GM08714 (cell line): Measurements from ENCODE around the gene SLC18A3.

Source experiments
- H3K4me3 ChIP-seq: fragments of 200-500 bp; sonication (Bioruptor generic); 2 replicates; pipeline ENCODE4 v1.5.1; 2014; ENCODE audit warnings: mild to moderate bottlenecking, low read length, inconsistent platforms
- ZNF274 ChIP-seq: IDR thresholded peaks from 2 replicates; pipeline ENCODE4 v1.6.1; 2012; ENCODE audit warnings: mild to moderate bottlenecking, low read depth, low read length

The SLC18A3 gene

DNA sequence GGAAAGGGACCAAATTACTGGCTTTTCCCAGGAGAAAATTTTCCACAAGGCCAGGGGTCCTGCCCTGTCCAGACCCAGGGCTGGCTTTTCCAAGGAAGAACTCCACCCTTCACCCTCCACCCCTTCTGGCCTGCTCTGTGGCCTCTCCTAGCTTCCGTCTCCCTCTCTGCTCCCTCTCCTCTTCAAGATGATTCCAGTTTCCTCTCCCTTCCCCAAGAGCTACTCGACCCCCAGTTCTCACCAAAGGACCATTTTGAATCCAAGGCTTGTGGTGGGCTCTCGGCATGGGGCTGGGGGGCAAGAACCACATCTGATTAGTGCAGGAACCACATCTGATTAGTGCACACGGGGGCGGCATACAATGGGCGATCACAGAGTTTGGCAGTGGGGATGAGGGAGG lies 11.5 kb downstream of the SLC18A3 start:
- no peak for TF ChIP-seq ZNF274
- H3K4me3 ChIP-seq: no peak overlapping the region

DNA sequence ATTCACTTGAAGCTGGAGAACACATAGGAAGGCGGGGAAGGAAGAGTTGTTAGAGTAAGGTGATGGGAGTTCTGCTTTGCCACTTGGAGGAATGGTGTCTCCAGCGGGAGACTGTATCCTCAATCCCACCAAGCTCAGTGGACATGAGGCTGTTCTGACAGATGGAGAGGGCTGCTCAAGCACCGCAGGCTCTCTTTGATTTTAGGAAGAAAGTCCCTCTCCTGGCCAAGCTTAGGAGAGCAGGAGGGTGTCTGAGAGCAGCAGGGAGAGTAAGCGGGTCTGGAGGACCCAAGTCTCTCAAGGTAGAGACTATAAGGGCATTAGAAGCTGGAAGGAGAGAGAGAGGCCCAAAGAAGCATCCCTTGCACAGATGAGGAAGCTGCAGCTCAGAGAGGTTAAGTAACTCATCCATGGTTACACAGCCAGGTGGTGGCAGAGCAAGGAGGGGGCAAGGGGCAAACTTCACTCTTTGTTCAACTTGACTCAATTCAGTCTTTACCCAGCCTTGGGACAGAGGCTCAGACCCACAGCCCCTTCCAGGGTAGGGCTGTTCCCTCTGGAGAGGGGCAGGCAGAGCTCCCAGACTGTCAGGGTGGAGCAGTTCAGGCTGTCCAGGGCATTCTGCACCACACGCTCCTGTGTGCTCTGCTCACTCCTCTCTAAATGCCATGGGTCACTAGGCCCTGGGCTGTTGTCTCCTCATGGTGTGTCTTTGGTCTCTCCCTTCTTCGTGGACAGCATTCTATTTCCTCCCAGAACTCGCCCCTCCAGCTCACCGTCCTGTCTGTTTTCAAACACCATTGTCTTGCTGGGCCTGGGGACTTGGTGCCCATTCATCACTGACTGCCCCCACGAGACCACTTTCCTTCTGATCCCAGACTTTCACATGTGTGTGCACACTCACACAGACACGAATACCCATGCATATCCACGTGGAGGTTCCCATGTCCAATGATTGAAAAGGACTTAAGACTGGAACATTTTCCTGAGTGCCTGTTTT lies 12.6 kb downstream of the SLC18A3 start:
- TF ChIP-seq ZNF274: no peak

DNA sequence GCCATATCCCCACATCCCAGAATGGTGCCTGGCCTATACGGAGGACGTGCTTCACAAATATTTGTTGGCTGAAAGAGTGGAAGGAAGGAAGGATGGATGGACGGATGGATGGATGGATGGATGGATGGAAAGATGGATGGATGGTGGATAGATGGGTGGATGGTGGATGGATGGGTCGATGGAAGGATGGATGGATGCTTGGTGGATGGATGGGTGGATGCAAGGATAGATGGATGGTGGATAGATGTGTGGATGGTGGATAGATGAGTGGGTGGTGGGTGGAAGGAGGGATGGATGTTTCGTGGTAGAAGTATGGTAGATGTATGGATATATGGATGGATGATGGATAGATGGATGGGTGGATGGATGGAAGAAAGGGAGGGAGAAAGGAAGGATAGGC lies 14.5 kb downstream of the SLC18A3 start:
- TF ChIP-seq ZNF274: no peak
- no peak overlapping the region for H3K4me3 ChIP-seq

More for the DNA sequence above, 12.6 kb downstream of the SLC18A3 start:
- no peak overlapping the region for H3K4me3 ChIP-seq

- no peak overlapping the region for H3K4me3 ChIP-seq
- TF ChIP-seq ZNF274: no peak
Observed at GRCh38 chr10:49625411-49625810, 15.3 kb downstream of the SLC18A3 start.

DNA sequence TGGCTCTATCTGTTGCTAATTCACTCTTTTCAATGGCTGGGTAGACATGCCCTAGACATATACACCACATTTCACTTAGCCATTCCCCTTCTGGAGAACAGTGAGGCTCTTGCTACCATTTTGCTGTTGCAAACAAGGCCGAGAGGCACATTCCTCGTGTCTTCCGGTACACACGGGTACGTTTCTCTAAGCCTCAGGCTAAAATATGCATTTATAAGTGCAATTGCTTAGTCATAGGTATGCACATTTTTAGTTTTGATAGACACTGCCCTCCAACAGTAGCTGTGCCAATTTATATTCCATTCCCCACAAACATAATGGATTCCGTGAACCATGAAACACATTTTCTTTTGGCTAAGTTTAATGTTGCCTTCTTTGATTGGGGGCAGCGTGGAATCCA lies 16.9 kb downstream of the SLC18A3 start:
- TF ChIP-seq ZNF274: no peak
- H3K4me3 ChIP-seq: no peak overlapping the region

DNA sequence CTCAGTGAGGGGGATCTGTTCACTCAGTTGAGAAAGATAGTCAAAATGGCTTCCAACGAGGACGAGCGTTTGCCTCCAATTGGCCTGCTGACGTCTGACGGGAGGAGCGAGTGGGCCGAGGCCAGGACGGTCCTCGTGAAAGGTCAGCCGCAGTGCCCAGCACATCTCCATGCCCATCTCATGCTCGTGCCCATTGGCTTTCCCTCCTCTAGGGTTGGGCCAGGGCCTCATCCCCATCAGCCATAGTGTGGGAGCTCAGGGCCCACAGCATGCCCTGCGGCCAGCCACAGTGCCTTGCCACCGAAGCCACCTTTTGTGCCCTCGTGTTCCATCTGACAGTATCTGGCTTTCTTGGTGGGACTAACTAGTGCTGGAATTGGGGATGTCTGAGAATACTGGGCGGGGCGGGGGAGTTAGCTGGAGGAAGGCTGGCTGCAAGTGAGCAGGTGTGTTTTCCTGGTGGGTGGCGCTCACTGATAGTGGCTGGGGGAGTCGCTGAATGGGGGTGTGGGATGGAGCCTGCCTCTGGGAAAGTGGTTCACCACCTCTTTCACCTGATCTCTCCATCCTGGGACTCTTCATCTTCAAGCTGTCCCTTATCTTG lies 17.6 kb downstream of the SLC18A3 start:
- TF ChIP-seq ZNF274: no peak
- no peak overlapping the region for H3K4me3 ChIP-seq

DNA sequence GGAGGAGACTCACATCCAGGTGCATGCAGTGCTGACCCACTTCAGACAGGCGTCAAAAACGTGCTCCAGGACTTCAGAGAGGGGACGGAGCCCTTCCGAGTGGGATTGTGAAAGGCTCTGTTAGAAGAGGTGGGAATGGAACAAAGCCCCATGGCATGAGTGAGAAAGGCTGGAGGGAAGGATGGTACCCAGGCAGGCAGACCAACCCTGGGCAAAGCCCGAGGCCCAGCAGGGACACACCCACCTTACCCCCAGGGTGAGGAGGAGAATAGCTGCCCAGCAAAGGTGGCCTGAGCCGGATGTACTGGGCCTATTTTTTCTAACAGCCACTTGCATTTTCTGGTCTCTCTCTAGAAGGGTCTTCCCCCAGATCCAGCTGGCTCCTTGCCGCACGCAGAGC lies 18.5 kb downstream of the SLC18A3 start:
- no peak for TF ChIP-seq ZNF274

DNA sequence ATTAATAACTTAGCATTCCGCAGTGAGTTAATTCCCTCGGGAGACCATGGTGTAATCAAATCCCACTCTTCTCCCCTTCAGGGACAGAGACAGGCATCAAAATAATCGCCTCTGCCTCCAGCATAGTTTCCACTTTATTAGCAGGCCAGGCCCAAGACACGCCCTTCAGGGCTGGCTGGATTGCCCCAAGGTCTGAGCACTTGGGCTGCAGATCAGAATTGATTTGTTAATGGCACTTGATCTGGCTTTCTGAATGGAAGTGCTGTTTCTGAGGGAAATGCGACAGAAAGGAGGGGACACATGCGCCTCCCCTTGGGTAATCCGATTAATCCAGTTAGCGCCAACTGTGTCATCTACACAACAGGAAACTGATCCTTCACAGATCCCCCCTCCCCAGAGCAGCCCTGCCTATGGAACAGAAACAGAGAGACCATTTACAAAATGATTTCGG lies 19.3 kb downstream of the SLC18A3 start:
- TF ChIP-seq ZNF274: no peak
- no peak overlapping the region for H3K4me3 ChIP-seq

More for the DNA sequence above, 18.5 kb downstream of the SLC18A3 start:
- H3K4me3 ChIP-seq: no peak overlapping the region

- H3K4me3 ChIP-seq: no peak overlapping the region
- TF ChIP-seq ZNF274: no peak
Observed at GRCh38 chr10:49631975-49632374, 21.9 kb downstream of the SLC18A3 start.

DNA sequence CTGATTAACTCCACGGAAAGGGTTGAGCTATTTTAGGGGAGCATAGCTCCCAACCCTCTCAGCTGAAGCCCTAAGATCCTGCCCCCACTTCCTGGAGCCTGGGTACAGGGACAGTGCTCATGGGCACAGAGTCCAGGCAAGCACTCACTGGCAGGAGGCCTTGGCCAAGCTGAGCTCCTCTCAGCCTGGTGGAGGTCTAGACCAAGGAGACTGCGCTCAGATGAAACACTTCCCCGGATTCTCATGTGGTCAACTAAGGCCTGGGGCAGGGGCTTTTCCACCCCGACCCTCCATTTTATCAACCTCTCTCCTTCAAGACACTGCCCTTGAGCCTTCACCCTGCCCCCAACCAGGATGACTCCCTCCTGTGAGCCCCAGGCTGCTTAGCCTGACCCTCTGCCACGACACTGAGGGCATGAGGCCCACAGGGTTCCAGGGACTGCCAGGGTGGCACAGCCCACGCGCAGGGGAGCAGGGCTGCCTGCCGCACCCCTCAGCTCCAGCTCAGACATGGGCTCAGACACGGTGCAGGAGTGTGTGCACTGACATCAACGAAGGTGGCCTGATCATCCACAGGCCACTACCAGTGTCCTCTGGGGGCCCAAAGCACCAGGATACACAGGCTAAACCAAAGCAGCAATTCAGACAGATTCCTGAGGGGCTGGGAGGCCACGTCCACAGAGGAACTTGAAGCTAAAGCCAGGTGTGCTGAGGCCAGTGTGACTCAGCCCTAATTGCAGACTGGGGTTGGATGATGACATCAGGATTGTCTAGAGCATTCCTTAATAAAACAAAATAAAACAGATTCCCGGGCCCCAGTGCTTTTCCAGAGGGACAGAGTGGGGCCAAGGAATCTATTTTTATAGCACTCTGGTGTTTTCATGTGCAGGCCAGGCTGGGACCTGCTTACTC lies 22.6 kb downstream of the SLC18A3 start:
- no peak overlapping the region for H3K4me3 ChIP-seq
- TF ChIP-seq ZNF274: no peak

DNA sequence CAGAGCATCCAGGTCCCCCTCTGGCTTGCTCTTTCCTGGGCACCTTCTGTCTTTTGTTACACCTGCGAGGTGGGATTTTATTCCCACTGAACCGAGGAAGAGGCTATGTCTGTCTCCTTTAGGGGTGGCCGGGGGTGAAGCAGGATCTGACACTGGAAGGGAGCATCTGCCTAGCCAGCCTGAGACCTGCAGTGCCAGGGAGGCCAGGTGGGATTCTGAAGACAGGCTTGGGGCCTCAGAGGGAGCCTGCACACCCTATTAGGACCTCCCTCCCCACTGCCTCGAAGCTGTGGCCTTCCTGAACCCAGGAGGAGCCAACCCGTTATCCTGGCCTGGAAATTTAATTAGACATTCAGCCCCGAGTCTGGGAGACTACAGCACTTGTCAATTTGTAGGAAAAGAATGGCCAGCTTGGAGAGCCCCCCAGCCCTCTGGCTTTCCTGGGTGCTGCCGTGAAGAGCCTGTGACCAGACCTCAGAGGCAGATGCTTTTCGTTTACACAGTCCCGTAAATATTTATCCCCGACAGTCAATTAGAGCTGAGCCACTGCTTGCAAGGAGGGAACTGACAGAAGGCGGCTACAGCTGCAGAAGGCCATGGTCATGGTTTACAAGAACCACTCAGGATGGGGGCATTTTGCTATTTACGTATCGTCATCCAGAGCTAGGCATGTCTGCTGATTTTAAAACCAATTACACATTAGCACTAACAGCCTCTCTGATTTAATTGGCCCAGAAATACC lies 23.4 kb downstream of the SLC18A3 start:
- TF ChIP-seq ZNF274: no peak

DNA sequence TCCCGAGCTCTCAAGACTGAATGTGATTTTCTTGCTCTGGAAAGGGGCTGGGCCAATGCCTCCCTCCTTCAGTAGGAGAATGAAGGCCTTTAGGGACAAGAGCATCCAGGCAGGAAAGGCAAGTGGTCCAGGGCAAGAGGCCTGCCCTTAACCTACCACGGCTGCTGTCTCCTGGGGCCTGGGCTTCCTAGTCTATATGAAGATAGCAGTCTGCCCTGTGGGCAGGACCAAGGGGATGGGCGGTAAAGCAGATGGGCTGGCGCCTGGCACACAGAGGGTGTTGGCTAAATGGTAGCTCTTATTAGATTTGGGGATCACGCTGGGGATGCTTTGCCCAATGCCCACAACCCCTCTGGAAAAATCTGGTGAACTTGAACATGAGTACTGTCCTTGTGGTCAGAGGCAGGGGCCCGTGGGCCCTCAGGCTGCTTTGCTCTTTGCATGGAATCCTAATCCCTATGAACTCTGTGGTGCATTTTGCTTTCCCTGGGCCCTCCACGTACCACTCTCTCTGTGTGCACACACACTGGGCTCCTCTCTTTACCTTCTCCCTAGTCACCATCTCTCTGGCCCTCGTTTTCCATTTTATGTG lies 24.1 kb downstream of the SLC18A3 start:
- no peak overlapping the region for H3K4me3 ChIP-seq
- TF ChIP-seq ZNF274: no peak

More for the DNA sequence above, 23.4 kb downstream of the SLC18A3 start:
- H3K4me3 ChIP-seq: no peak overlapping the region

GRCh38 chr10:49642311-49642710 lies 32.2 kb downstream of the SLC18A3 start:
- no peak for TF ChIP-seq ZNF274
- no peak overlapping the region for H3K4me3 ChIP-seq
